DMS114 treated with DMSO at 0.1 percent for 48 hours (cell line): ENCODE data around the gene ESYT2.
"Not testable (repeated sequence)": the region's sequence is repeated elsewhere in the genome, so short reads cannot be mapped to it uniquely, and the experiment has no call there.

Source experiments
- DNase-seq: peaks from one replicate; lab custom pipeline; 2025; ENCODE audit not compliant: unreplicated experiment; lab: John Stamatoyannopoulos, UW

ESYT2 gene, protein sequence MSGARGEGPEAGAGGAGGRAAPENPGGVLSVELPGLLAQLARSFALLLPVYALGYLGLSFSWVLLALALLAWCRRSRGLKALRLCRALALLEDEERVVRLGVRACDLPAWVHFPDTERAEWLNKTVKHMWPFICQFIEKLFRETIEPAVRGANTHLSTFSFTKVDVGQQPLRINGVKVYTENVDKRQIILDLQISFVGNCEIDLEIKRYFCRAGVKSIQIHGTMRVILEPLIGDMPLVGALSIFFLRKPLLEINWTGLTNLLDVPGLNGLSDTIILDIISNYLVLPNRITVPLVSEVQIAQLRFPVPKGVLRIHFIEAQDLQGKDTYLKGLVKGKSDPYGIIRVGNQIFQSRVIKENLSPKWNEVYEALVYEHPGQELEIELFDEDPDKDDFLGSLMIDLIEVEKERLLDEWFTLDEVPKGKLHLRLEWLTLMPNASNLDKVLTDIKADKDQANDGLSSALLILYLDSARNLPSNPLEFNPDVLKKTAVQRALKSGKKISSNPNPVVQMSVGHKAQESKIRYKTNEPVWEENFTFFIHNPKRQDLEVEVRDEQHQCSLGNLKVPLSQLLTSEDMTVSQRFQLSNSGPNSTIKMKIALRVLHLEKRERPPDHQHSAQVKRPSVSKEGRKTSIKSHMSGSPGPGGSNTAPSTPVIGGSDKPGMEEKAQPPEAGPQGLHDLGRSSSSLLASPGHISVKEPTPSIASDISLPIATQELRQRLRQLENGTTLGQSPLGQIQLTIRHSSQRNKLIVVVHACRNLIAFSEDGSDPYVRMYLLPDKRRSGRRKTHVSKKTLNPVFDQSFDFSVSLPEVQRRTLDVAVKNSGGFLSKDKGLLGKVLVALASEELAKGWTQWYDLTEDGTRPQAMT

DNA sequence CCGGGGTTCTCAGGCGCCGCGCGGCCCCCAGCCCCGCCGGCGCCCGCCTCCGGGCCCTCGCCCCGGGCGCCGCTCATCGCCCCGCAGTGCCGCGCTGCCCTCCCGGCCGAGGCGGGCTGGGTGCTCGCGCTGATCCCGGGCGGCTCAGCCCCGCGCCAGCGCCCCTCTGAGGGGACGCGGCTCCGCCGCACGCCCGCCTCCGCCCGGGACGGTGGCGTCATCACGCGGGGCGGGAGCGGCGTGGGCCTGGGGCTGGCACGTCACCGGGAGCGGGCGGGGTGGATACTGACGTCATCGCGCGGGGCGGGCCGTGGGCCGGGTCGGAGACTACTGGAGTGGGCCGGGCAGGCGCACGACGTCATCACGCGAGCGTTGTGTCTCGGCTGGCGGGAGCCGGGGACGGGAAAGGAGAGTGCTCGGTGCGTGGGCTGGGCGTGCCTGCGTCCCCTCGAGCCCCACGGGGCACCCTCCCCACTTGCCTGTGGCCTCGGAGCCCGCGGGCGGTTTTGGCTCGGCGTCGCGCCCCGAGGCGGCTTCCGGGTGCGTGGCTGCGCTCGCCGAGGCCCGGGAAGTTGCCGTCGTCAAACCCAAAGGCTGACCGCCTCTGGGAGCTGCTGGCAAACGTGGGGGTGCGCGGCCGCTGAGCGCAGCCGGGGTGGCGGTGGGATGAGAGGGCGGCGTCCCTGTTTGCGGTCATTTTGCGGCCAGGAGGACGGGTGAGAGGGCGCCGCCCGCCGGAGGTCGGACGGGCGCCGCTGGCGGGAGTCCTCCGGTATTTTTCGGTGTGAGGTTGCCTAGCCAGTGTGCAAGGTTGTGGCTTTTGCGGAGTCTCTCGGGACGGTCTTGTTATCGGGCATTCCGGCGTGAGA is at the start of gene ESYT2:
Gene ESYT2 (minus strand): TSS at position 168 of the 869 bp plus-strand sequence. CDS start 91 bp downstream, at position 77.
- DNase-seq, result peak; percentile 78

DNA sequence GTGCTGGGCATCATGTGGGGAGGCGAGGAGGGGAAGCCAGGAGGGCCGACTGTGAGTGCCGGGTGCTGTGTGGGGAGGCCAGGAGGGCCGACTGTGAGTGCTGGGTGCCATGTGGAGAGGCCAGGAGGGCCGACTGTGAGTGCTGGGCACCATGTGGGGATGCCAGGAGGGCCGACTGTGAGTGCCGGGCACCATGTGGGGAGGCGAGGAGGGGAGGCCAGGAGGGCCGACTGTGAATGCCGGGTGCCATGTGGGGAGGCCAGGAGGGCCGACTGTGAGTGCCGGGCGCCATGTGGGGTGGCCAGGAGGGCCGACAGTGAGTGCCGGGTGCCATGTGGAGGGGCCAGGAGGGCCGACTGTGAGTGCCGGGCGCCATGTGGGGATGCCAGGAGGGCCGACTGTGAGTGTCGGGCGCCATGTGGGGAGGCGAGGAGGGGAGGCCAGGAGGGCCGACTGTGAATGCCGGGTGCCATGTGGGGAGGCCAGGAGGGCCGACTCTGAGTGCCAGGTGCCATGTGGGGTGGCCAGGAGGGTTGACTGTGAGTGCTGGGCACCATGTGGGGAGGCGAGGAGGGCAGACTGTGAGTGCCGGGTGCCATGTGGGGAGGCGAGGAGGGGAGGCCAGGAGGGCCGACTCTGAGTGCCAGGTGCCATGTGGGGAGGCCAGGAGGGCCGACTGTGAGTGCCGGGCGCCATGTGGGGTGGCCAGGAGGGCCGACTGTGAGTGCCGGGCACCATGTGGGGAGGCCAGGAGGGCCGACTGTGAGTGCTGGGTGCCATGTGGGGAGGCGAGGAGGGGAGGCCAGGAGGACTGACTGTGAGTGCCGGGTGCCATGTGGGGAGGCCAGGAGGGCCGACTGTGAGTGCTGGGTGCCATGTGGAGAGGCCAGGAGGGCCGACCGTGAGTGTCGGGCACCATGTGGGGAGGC is 49.1 kb upstream of the ESYT2 start:
- DNase-seq, result not testable (repeated sequence)

DNA sequence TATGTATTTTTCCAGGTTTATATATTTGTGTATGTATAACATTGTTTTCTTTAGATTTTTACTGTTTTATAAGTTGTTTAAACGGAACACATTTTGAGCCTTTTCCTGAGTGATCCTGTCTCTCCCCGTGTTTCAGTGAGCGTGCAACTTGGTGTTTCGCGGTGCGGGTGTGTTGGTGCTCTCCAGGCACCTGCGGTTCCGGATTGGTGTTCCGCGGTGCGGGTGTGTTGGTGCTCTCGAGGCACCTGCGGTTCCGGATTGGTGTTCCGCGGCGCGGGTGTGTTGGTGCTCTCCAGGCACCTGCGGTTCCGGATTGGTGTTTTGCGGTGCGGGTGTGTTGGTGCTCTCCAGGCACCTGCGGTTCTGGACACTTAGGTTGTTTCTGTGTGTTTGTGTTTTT is 47.7 kb upstream of the ESYT2 start:
- DNase-seq, result no peak

DNA sequence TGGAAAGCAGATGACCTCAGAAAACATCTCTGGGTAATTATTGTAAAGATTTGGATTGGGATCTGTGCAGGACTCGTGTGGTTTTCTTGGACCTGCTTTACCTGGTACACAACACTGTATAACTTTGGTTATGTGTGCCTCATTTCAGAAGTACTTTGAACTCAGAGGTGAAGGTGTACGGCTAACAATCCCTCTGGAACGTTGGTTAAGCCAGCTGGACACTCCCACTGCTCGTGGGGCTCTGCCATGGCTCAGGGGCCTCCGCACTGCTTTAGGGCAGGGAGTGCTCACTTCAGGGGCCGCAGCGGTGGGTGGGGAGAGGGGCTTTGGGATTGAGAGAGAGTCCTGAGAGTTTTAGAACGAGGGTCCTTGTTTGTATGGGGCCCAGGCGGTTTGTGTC is 40.6 kb upstream of the ESYT2 start:
- no peak for DNase-seq

DNA sequence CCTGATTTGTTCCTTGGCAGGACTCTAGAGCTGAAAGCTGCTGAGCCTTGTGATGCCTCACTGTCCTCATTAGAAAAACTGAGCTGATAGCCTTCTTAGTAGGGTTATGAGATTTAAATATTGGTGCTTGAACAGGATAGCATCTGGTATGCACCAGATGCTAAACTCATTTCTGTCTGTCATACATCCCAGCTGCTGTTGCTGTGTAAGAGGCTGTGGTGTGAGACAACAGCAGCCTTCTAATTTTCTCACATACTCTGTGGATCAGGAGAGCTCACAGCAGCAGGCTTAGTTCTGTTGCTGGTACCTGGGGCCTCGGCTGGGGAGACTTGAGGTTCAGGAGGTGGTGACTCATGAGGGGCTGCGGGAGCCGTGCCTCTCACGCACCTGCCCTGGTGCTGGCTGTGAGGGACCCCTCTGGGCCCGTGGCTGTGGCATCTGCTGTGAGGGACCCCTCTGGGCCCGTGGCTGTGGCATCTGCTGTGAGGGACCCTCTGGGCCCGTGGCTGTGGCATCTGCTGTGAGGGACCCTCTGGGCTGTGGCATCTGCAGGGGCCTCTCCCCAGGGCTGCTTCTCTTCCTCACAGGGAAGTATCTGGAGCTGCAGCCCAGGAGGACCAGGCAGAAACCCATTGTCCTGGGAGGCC is 39.6 kb upstream of the ESYT2 start:
- no peak for DNase-seq

DNA sequence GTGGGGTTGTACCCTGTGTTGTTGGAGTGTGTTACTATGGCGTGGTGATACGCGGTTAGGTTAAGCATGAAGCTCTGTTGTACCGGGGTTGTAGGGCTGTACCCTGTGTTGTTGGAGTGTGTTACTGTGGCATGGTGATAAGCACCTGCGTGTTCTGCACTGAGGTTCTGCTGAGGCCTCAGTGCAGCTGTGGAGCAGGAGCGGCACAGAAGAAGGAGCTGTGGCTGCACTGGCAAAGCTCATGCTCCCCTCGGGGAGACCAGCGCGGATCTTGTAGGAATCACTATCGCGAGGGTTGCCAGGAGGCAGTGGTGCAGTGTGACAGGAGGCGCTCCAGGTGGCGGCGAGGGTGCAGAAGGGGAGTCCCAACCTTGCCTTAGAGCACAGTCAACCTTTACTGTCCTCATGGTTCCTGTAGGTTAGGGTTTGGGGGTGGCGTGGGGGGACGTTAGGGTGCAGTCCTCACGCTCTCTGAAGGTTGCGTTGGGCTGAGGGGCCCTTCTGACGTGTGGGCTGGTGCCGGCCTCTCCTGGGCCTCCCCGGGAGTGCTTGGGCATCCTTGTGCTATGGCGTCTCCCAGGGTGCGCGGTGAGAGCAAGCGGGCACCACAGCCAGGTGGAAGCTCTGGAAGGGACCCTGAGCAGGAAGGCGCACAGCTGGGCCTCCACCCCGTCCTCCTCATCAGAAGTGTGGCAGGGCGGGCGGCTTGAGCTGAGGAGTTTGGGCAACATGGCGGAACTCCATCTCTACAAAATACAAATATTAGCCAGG is 38.1 kb upstream of the ESYT2 start:
- DNase-seq, result no peak

DNA sequence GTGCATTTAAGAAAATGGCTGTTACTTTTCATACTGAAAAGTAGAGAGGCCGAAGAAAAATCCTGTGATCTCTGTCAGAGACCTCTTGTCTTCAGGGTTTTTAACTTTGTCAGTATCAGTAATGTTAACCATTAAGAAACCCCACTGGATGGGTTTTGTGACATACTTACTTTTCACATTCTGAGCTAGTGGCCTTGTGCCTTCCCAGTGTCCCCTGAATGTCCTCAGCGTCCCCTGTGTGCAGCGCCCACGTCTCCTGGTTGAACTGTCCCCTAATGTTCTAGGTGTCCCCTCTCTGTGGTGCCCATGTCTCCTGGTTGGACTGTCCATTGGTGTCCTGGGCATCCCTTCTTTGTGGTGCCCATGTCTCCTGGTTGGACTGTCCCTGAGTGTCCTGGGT is 36.7 kb upstream of the ESYT2 start:
- no peak for DNase-seq

DNA sequence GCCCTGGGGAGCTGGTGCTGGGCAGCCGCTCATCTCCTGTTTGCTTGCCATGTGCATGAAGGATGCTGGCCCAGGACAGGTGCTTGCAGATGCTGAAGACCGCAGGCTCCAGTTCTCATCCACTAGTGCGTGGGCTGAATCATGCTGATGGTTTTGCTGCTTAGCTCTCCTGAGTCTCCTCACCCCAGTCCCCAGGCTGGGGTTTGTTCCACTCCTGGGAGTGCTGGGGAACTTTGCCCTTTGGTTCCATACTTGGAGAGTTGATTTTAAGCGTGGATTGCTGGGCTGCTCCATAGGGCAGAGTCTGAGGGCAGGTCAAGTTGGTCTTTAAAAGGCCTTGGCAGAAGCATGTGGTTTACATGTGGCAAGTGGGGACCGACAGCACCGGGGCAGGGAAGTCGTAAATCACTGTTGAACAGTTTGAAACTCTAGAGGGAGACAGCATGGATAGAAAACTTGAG is 36.2 kb upstream of the ESYT2 start:
- no peak for DNase-seq

DNA sequence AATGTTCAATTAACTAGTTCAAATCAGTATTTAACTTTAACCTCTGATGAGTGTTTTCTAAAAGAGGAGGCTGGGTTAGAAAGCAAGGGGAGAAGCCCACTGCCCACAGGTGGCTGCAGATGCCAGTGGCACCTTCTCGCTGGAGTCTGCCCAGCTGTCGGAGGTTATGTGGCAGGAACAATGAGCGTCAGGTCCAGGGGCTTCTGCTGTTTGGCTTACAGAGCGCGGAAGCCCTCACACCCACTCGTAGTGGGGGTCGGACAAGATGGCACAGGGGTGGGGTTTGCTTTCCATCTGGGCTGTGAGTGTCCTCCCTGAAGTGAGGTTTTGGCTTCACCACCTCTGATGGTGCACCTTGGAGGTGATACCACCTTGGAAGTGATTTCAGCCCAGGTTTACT is 35.5 kb upstream of the ESYT2 start:
- no peak for DNase-seq

DNA sequence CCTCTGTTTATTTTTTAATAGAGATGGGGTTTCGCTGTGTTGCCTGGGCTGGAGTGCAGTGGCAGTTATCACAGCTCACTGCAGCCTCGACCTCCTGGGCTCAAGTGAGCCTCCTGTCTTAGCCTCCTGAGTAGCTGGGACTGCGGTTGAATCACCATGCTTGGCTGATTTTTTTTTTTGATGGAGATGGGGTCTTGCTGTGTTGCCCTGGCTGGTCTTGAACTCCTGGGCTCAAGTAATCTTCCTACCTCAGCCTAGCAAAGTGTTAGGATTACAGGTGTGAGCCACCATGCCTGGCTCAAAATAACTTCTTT is 35.2 kb upstream of the ESYT2 start:
- DNase-seq, result no peak

DNA sequence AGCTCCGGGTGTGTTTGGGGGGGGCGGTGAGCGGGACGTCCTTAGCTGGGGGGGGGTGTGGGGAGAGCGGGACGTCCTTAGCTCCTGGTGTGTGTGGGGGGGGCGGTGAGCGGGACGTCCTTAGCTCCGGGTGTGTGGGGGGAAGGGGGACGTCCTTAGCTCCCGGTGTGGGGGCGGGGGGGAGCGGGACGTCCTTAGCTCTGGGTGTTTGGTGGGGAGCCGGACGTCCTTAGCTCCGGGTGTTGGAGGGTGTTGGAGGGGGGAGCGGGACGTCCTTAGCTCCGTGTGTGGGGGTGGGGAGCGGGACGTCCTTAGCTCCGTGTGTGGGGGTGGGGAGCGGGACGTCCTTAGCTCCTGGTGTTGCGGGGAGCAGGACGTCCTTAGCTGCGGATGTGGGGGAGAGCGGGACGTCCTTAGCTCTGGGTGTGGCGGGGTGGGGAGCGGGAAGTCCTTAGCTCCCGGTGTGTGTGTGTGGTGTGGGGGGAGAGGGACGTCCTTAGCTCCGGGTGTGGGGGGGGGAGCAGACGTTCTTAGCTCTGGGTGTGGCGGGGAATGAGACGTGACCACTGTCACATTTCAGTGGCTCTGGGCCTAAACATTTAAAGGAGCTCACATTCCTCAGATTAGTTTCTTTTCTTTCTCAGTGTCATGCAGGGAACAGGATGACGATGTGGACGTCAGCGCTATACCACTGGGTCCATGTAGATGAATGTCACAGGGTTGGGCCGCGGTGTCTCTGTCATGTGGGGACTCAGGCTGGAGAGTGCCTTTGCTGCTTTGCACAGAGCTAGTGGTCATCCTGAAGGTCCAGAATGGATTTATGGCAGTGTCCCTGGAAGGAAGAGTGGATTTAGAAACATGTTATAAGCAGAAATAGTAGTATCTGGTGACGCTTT is 34.5 kb upstream of the ESYT2 start:
- no peak for DNase-seq

DNA sequence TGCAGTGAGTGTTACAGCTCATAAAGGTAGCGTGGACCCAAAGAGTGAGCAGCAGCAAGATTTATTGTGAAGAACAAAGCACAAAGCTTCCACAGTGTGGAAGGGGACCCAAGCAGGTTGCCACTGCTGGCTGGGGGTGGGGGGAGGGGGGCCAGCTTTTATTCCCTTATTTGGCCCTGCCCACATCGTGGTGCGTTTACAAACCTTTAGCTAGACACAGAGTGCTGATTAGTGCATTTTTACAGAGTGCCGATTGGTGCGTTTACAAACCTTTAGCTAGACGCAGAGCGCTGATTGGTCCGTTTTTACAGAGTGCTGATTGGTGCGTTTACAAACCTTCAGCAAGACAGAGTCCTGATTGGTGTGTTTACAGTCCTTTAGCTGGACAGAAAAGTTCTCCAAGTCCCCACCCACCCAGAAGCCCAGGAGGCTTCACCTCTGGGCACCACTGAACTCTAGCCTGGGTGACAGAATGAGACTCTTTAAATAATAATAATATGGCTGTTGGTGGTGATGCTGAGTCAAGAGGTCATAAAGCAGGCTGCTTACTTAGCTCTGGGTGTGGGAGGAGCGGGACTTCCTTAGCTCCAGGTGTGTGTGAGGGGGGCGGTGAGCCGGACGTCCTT is 33.8 kb upstream of the ESYT2 start:
- not testable (repeated sequence) for DNase-seq

DNA sequence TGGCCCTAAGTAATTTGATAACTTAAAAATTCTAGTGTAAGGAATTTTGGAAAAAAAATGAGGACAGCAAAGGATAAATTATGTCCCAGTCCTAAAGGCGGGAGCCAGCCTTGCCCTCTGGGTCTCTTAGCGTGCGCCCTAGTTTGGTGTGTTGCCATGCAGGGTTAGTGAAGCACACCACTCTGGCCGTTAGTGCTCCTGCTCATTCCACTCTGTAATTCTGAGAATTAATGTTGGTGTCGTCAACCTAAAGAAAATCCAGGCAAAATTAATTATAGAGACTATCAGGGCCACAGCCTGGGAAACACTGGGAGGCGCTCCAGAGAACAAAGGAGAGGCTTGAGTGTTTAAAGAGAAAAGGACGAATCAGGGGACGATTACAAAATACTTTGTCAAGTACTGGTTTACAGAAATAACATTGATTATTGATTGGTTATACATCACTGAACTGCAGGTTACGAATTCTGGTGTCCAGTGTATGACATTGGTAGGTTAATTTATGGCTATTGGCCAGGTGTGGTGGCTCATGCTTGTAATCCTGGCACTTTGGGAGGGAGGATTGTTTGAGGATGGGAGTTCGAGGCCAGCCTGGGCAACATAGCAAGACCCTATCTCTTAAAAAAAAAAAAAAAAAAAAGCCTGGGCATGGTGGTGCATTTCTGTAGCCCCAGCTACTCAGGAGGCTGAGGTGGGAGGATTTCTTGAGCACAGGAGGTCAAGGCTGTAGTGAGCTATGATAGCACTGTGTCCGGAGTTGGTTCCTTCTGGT is 32.8 kb upstream of the ESYT2 start:
- DNase-seq, result no peak

DNA sequence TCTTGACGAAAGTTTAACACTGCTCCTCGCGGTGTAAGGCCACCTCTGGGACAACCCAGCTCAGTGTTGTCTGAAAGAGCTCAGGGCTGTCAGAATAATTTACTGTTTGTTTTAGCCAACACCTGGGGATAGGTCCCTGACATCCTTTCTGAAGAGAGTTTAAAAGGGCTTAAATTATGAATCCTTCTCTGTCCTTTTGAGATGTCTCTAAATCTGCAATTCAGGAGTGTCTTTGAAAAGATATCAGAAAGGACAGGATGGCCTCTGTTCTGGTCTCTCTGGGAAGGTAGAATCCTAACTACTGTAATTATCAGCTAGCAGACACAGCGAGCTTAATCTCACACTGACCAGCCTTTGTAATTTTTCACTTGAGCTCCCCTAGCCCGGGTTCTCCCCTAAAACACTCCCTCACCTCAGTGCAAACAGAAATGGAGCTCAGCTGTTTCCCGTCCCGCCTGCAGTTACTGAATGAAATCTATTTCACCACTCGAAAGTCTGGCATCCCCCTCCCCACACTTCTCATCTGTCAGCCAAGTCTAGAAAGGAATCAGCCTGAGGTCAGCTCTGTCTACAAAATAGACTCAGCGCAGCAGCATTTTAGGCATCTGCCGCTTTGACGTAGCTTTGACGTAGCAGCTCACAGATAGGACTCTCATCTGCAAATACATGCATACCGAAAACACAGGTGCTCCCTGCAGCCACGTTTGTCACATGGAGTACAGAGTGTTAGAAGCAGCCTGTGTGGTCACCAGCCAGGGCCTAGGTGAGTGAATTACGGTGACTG is 31.9 kb upstream of the ESYT2 start:
- DNase-seq, result no peak

DNA sequence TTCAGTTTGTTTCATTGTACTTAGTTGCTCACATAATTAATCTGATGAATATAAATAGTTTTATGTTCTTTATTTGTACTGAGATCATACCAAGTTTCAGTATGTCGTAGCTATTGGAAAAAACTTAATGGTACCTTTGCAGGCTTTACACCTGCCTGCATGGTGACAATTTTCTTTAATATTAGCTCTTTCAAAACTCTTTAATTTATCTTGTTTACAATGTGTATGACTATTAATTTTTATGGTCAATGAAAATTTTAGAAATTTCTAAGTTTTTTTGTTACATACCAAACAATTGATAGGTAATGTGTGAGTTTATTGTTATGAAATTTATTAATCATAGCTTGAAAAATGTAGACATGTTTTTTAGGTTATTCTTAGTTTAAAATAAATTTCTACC is 31.1 kb upstream of the ESYT2 start:
- DNase-seq, result no peak
